T-helper 1 cell treated with Interleukin-12 subunit alpha and Interleukin-12 subunit beta and Interleukin-4 antibody, amounts not matched to agents 30 ng/mL and 1 ng/mL, for 36 hours (primary cell): ENCODE measurements around the gene RTN4RL2. TPM values are rescaled to one million over a fixed set of nuclear protein-coding genes. Genes with fewer than 3 reads are reported as not detected.

ENCODE experiments used
- intact Hi-C: fragments of 100-400 bp; cut with micrococcal nuclease; formaldehyde crosslinking; loops from one replicate; pipeline ENCODE4 v1.15.1; 2024
- total RNA-seq: library from RNA; stranded (reverse); gene quantifications from 2 replicates; pipeline ENCODE4 v1.2.3, GENCODE V29; 2022

The RTN4RL2 gene
- 0.12 and 0.34 TPM in 2 replicates for total RNA-seq

- intact Hi-C loops = loop anchor here (1.0 kb wide), 1 partner anchor 115 kb away; no protein-coding TSS in a partner anchor
Observed at GRCh38 chr11:57460022-57460757, at the start of gene RTN4RL2. TSS of gene RTN4RL2 (plus strand) at chr11:57460528. CDS start at chr11:57460866, 338 bp downstream.

GRCh38 chr11:57413681-57414080 is 46.6 kb upstream of the RTN4RL2 start:
- intact Hi-C loops = no loop called here

DNA sequence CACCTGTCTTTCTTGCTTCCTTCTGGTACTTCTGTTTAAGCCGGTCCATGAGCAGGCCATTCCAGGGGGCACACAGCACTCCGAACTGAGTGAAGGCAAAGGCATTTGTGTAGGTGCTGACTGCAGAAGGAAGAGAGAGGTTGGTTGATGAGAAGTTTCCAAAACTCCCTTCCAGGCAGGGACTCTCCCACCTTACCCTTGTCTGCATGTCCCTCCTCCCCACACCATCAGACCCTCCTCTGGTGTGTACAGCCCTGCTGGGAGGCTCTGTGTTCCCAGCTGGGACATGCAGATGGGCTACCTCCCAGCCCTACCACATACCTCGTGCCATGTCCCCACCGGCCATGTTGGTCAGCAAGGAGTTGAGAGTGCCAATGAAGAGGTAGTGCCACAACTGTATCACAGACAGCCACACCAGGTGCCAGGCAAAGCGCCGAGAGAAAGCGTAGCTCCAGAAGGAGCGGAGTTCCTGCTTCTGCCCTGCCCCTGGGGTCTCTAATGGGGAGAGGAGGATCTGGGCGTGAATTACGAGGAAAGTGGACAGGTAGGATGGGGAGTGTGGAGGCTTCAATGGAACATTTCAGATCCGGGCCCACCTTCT is 45.6 kb upstream of the RTN4RL2 start:
- intact Hi-C loops = no loop called here

- intact Hi-C loops = no loop called here
Observed at GRCh38 chr11:57416436-57416835, 43.9 kb upstream of the RTN4RL2 start.

DNA sequence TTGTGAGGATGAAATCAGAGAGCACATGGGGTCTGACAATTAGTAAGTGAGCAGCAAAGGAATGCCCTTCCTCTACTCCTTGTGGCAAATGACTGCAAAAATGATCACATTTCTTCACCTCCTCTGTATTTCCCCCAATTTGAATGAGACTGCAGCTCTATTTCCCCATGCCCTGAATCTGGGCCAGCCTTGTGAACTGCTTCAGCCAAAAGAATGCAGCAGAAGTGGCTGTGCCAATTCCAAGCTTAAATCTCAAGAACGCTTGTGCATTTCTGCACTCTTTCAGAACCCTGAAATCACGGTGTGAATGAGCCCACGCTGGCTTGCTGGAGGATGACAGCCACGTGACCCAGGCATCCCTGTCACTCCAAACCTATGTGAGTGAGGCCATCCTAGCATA is 43.3 kb upstream of the RTN4RL2 start:
- intact Hi-C loops = no loop called here

GRCh38 chr11:57418131-57418530 is 42.2 kb upstream of the RTN4RL2 start:
- intact Hi-C loops = no loop called here

- intact Hi-C loops = no loop called here
Observed at GRCh38 chr11:57419146-57419545, 41.2 kb upstream of the RTN4RL2 start.

GRCh38 chr11:57421066-57421465 is 39.3 kb upstream of the RTN4RL2 start:
- intact Hi-C loops = loop anchor here (10.0 kb wide), 1 partner anchor 1724 kb away; the partner anchor contains the start of gene FAM111A

DNA sequence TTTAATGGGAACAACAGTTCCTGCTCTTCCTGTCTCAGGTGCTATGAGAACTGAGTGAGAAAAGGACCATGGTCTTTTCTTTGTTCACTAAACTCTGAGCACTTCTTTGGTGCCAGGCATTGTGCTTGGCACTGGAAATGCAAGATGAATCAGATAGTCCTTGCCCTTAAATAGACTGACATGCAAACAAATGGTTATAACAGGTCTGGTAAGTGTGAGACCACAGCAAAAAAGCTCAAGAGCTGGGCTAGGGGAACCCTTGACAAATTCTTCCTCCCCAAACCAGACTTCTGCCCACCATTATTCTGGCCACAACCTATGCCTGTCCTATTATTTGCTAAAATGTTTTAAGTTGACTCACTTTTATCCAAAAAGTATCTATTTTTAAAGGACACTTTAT is 38.5 kb upstream of the RTN4RL2 start:
- intact Hi-C loops = loop anchor here (10.0 kb wide), 1 partner anchor 1723 kb away; the partner anchor contains the start of gene FAM111A

DNA sequence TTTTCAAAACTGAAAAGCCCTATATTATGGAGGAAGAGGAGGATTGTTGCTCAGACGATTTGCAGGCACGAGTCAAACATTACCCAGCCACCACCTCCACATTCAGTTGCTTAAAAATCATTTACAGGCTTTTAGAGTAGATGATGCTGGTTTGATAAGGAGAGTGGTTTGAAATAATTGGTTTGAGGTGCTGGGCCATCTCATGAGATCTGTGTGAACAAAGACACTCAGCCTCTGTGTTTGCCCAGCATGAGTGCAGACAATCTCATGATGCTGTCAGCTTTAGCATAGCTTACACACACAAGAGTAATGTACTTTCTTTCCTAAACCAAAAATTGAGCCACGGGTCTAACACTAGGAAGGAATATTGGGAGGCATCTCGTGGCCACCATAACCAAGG is 37.7 kb upstream of the RTN4RL2 start:
- intact Hi-C loops = loop anchor here (10.0 kb wide), 1 partner anchor 1722 kb away; the partner anchor contains the start of gene FAM111A

DNA sequence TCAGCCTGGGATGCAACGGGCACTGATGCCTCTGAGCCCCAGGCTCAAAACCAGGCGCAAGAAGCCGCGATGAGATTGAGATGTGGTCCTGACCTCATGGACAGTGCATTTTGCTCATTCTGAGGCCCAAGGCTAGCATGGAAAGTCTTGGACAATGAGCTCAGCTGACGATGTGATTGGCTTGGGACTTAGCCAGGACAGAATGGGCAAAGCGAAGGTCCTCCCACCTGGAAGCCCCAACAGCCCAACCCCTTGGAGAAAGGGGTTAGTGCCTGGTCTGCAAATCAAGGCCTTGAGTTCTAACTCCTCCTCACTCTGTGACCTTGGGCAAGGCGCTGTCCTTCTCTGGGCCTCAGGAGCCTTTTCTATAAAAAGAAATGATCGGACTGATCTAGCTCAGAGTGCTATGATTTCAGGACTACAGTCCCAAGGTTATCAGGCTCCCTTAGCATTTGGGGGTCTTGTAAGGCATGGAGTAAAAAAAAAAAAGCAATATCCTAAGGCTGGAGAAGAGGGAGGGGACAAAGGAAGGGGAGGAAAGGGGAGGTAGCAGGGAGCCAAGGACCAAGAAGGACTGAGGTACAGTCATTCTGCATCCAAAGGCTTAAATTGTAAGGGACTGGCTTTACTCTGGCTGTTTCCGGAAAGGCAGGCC is 36.1 kb upstream of the RTN4RL2 start:
- intact Hi-C loops = loop anchor here (1.0 to 10.0 kb wide), 8 partner anchors 17 to 1721 kb away; partner anchors contain the start of genes CLP1 and FAM111A

DNA sequence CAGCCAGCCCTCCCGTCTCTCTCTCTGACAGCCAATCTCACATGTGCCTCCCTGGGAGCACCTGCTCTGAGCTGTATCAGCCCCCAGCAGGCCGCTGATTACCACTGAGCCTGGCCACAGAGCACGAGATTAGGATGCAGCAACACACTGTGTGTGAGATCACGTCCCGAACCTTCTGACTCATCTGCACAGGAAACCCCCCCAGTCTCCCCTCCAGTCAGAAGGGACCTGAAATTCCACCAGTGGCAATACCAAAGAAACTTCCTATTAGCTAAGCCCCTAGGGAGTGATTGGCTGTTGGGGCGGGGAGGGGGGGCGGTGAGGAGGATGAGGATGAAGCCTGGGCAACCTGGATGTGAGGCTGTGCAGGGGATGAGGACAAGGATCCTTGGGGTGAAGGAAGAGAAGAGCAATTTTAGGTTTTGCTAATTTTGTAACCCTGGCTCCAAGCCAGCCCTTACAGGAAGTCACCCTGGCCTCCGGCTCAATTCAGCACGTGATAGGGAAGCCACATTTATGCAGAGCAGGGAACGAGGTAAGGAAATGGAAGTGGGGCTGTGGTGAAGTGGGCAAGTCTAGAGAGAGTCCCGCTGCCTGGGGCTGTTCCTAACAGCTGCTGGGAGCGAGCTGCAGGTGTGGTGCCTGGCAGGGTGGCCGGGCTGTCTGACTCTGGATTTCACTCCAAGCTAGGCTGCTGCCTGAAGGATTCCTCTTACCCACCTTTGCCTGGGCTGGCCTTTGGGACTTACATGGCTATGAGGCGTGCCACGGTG is 35.4 kb upstream of the RTN4RL2 start:
- intact Hi-C loops = loop anchor here (1.0 to 10.0 kb wide), 9 partner anchors 18 to 1720 kb away; partner anchors contain the start of genes CLP1, FAM111A, LPXN and ZFP91

GRCh38 chr11:57425565-57426438 is 34.5 kb upstream of the RTN4RL2 start:
- intact Hi-C loops = loop anchor here (2.0 to 10.0 kb wide), 8 partner anchors 19 to 1719 kb away; partner anchors contain the start of genes CLP1, FAM111A, LPXN and YPEL4

DNA sequence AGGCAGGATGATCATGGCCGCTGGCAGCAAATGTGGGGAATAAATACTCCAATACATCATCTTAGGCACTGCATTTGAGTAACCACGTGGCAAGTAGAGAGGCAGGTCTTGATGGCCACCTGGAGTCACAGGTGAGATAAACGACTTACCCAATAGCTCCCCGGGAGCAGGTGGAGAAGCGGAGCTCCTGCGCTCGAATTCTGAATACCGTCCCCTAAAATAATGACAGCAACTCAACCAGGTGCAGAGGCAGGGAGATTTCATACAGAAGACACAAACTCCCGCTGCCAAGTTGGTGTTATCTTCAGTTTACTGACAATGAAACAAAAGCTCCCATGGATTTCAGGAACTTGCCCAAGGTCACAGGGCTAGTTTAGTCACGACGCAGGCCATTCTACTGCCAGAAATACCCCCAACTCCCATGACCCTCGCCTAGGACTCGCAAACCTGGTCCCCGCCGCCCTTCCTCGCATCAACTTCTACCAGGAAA is 33.8 kb upstream of the RTN4RL2 start:
- intact Hi-C loops = loop anchor here (2.0 to 10.0 kb wide), 3 partner anchors 222 to 1718 kb away; partner anchors contain the start of genes FAM111A, LPXN, YPEL4 and ZFP91

DNA sequence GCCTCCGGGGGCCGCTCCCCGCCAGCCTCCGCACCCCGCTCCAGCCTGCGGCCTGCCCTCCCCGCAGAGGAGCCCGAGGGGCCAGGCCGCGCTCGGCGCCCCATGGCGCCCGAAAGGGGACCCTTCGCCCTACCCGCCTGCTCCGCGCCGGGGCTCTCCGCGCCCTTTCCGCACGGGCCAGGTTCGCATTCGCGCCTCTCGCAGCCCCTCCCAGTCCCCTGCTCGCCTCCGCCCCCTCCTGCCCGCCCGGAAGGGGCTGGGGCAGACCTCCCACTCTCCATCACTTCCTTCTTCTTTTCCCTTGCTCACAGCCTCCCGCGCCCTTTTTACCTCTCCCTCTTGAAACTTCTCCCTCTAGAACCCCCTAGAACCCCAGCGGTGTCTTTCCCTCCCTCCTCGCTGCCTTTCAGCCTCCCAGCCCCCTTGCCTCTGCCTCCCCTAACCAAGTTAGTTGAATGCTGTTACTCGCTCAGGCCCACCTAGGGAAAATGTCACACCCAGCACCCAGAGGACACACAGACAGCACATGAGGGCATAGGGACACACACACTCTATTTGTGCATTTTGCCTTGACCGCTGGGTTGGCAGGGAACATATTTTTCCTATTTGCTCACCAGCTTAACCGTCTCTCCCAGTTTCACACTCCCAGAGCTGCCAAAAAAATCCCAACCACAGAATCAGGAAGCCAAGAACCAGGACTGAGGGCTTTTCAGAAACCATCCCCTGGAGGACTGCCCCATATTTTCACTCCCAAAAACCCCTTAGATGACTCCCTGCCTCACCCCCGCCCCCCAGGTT is 33.2 kb upstream of the RTN4RL2 start, which contains the start of gene SLC43A3:
Gene SLC43A3 (minus strand): TSS at position 193 of the 798 bp plus-strand sequence. CDS start 949 bp downstream, outside the sequence.
- intact Hi-C loops = loop anchor here (1.0 to 10.0 kb wide), 4 partner anchors 103 to 1718 kb away; partner anchors contain the start of genes FAM111A, LPXN, TIMM10 and YPEL4

DNA sequence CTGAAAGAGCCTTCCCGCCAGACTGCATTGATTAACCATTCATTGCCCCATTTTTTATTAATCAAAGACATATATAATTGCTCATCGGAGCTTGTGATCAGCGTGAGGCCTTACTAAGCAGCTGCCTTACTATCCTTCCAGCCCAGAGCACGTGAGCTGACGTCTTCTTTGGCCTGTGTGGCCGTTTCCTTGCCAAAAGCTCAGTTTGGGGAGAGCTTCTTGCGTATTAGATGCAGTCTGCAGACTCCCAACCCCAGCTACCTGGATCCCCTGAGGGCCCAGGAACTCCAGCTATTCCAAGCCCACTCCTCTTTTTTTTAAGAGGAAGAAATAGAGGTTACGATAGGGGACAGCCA is 32.6 kb upstream of the RTN4RL2 start:
- intact Hi-C loops = loop anchor here (1.0 to 10.0 kb wide), 5 partner anchors 30 to 1717 kb away; partner anchors contain the start of genes FAM111A, LPXN, TIMM10 and YPEL4

- intact Hi-C loops = loop anchor here (1.0 to 10.0 kb wide), 3 partner anchors 29 to 1716 kb away; partner anchors contain the start of genes FAM111A, LPXN and ZFP91
Observed at GRCh38 chr11:57428643-57429042, 31.7 kb upstream of the RTN4RL2 start.

DNA sequence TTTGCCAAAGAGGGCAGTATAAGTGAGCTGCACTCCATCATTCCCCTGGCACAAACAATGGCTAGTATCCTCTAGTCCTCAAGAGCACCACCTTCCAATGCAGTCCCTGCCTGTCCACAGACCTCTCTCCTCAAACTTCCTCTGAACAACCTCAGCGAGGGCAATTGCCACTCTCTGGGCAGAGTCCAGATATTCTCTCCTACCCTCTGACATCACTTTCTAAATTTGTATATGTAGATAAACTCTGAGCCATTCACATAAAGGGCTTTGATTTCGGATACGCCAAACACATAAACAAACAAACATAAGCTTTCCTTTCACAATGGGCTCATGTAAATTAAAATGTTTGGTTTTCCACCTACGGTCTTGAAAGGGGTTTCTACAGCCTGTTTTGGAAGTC is 30.4 kb upstream of the RTN4RL2 start:
- intact Hi-C loops = loop anchor here (5.0 to 10.0 kb wide), 2 partner anchors 1147 to 1715 kb away; partner anchors contain the start of genes FAM111A, LPXN and ZFP91
